H54 (cell line): ENCODE results near the gene PPARA.

ENCODE experiments used
- DNase-seq: peaks from one replicate; pipeline ENCODE4 v3.0.0; 2011; ENCODE audit warnings: low spot score, mixed read lengths; ENCODE audit not compliant: insufficient read length
- FAIRE-seq: peaks from 3 replicates; lab custom pipeline; 2011; peaks lifted over from hg19 to GRCh38; lab: Jason Lieb, UNC
- POLR2A ChIP-seq: IDR thresholded peaks from 2 replicates; pipeline ENCODE4 v1.6.1; 2011; ENCODE audit warnings: low read depth, mild to moderate bottlenecking, low read length

The PPARA gene

DNA sequence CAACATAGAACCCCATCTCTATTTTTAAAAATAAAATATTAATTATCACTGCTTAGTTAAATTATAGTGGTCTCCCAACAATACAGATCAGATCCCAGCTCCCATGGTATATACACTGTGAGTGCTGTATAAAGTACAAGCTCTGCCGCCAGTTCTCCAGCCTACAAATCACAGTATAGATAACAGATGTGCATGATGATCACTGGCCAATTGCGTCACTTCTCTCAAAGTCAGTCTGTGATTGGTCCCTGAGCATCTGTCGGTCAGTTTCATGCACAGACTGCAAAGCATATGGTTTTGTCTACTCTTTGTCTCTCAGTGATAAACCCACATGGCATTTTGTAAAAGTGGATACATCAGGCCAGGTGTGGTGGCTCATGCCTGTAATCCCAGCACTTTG lies 15.7 kb downstream of the PPARA start:
- DNase-seq (no peak), FAIRE-seq (no peak)
- no peak for TF ChIP-seq POLR2A

DNA sequence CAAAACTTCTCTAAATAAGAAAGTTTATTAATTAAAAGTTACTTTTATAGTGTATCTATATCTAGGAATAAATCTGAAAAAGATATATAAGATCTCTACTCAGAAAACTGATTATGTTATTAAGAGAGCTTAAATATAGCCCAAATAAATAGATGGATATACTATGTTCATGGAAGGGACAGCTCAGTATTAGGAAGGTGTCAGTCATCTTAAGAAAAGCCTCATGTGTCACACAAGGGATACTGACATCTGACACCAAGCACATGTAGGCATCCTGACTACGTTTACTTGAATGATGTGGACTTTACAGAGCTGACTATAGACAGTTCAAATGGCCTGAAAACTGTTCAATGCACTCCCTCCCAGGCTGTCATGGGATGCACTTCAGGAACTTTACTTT lies 19.3 kb downstream of the PPARA start:
- FAIRE-seq = no peak
- no peak for TF ChIP-seq POLR2A
- DNase-seq = no peak

DNA sequence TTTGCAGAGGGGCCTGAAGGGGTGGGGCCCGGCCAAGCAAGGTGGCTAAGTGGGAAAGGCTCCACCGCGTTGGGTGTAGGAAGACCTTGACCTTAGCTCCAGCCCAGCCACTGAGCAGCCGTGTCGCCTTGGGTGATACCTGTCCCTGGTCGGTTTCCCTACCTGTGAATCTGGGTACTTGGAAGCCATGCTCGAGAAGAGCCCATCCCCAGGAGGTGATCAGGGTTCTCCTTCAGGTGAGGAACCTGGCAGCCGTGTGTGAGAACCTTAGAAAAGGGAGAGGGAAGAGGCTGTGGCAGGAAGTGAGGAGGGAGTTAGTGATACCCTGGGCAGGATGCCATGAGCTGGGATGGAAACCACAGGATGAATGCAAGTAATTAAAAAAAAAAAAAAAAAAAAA lies 21.6 kb downstream of the PPARA start:
- DNase-seq = no peak

DNA sequence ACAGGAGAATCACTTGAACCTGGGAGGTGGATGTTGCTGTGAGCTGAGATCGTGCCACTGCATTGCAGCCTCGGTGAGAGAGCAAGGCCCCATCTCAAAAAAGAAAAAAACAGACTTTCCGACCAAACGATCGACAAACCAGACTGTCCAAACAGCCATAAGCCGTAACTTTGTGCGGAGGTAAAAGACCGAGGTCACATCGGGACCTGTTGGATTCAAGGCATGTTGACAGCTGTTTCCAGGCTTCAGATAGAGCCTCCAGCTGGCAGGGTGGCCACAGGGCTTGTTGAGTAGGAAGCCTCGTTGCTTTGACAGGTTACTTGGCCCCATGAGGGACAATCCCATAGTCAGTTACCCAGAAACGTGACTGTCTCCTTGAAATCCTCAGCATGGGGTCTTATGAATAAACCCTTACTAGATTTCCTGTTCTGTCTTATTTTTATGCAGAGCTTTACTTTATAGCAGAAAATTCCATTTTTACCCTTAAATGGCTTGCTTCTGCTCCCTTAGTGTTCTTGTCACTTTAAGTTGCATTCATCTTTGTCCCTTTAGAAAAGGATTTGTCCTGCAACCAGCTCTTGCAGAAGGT lies 22.3 kb downstream of the PPARA start:
- FAIRE-seq (no peak), DNase-seq (no peak)
- TF ChIP-seq POLR2A = no peak

More for the DNA sequence above, 21.6 kb downstream of the PPARA start:
- TF ChIP-seq POLR2A = no peak
- FAIRE-seq = no peak

DNA sequence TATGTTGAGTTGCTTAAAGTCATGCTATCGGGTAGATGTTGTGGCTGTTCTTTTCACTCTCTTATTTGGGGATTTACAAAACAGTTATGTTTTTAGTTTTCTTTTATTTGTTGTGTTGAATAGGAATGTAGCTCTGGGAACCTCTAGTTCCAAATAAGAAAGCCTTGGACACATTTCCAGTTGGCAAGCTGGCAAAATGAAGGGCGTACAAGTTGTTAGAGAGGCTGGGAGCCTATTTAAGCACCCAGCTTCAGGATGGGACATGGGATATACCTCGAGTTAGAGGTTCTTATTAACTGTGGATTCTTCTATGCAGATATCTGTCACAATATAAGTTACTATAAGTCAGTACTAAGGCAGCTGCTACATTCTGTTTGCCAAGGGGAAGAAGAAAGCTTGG lies 22.8 kb downstream of the PPARA start:
- DNase-seq = no peak
- no peak for FAIRE-seq
- no peak for TF ChIP-seq POLR2A

DNA sequence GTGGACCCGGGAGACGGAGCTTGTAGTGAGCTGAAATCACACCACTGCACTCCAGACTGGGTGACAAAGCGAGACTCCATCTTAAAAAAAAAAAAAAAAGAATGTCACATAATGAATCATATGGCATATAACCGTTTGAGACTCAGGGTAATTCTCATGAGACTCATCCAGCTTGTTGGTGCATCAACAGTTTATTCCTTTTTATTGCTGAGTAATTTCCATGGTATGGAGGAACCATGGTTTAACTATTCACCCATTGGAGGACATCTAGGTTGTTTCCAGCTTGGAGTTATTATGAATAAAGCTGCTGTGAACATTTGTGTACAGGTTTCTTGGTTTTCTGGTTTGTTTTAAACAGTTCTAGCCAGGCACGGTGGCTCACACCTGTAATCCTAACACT lies 25.3 kb downstream of the PPARA start:
- FAIRE-seq = no peak
- TF ChIP-seq POLR2A = no peak

DNA sequence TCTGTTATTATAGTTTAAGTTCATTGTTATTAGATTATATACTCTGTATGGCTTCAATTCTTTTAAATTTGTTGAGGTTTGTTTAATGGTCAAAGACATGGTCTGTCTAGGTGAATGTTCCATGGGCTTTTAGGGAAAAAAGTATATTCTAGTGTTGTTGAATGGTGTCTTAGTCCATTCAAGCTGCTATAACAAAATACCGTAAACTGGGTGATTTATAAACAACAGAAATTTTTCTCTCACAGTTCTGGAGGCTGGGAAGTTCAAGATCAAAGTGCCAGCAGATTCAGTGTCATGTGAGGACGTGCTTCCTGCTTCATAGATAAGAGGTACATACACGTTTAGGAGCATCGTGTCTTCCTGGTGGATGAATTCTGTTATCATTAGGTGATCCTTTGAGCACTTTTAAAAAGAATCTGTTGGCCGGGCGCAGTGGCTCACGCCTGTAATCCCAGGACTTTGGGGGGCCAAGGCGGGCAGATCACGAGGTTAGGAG lies 26.2 kb downstream of the PPARA start:
- no peak for TF ChIP-seq POLR2A
- DNase-seq (no peak), FAIRE-seq (no peak)

More for the DNA sequence above, 25.3 kb downstream of the PPARA start:
- peak; percentile 12 for DNase-seq

DNA sequence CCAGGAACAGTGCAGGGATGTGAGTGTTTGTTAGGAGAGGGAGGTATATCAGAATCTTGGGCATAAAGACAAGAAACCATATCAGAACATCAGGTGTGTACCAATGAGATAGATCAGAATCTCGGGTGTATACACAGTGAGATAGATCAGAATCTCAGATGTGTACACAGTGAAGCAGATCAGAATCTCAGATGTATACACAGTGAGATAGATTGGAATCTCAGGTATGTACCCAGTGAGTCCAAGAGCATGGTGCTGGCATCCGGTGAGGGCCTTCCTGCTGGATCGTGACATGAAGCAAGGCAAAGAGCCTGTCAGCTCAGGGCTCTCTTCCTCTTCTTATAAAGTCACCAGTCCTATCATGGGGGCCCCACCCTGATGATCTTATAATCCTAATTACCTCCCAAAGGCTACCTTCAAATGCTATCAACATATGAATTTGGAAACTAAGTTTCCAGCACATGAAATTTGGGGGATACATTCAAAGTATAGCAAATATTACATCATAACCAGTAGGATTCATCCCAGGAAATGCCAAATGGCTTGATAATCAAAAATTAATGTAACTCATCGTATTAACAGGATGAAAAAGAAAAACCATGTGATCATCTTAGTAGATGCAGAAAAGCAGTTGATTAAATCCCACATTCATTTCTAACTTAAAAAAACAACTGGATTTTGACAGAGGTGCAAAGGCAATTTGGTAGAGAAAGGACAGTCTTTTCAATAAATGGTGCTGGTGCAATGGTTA lies 28.6 kb downstream of the PPARA start:
- TF ChIP-seq POLR2A = no peak
- FAIRE-seq (no peak), DNase-seq (no peak)

DNA sequence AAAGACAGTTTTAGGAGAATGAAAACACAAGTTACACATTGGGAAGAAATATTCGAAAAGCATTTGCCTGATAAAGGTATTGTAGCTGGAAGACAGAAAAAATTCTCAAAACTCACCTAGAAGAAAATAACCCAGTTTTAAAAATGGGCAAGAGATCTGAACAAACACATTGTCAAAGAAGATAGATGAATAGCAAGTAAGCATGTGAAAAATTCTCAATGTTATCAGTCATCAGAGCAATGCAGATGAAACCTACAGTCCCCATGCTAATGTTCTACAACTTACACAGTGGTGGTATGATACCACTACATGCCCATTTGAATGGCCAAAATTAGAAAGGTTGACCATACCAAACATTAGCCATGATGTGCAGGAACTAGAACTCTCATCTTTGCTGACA lies 29.4 kb downstream of the PPARA start:
- TF ChIP-seq POLR2A = no peak
- DNase-seq (no peak), FAIRE-seq (no peak)

DNA sequence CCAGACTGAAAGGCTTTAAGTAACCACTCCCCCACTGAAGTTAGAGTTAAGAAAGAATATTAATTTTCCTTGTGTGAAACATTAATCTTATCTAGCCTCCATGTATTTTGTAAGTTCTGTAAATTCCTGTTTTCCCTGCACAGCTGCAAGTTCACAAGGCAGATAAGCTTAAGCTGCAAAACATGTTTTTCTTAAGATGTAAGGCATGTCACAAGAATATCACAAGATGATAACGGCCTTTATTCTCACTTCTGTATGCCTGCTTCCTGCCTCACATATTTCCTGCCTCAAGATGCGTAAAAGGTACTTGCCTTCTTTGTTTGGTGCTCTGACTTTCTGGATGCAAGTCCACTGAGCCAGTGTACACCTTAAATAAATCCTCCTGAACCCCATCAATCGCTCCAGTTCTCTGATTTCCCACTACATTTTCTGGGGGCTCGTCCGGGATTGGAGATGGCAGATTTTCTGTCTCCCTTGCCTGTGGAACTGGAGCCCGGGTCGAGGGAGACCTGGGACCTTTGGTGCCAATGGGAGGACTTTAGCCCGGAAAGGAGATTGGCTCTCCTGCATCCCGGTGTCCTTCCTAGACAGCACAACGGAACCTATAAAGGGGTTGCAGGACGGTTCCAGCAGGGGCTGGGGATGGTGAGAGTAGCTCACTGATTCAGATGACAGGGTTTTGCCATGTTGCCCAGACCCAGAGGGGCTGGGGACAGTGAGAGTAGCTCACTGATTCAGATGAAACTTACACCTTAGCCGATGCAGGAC lies 30.2 kb downstream of the PPARA start:
- FAIRE-seq (no peak), DNase-seq (no peak)
- TF ChIP-seq POLR2A = no peak

DNA sequence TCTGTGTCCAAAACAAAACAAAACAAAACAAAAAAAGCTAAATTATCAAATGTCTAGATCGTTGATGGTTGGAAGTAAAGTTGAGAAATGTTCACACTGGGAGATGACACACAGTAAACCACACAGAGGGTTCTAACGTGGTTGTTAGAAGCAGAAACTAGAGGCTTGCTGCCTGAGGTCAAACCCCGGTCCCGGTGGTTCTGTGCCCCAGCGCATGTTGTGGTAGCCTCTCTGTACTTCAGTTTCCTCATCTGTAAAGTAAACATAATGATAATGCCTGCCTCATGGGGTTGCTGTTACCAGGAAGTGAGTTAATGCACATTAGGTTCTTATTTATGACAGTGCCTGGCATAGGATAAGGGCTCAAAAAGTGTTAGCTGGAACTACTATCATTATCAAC lies 33.4 kb downstream of the PPARA start:
- no peak for DNase-seq
- no peak for FAIRE-seq
- no peak for TF ChIP-seq POLR2A

DNA sequence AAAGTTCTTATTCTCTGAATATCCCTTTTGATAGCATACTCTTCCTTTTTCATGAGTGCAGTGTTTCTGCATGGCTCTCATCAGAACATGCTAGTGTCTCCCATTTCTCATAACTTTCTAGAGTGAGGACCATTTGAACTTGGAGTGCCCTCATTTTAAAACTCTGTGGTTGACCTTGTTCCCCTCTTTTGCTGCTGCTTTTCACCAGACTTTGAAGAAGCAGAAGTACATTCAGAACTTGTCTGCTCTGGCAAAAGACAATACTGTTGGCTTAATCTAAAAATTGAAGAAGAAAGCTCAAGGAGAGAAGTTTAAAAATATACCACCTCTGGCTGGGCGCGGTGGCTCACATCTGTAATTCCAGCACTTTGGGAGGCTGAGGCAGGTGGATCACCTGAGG lies 35.0 kb downstream of the PPARA start:
- FAIRE-seq (no peak), DNase-seq (no peak)
- TF ChIP-seq POLR2A = no peak

DNA sequence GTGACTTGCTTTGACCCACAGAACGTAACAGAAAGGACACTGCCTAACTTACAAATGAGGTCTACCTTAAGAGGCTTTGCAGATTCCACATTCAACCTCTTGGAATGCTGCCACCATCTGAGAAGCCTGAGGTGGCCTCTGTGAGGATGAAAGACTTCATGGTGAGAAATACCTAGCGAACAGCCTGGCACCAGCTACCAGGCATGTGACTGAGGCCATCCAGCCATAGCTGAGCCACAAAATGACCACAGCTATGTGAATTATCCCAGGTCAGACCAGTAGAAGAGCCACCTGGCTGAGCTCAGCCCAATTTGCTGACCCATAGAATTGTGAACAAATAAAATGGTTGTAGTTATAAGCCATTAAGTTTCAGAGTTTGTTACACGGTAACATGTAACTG lies 37.5 kb downstream of the PPARA start:
- TF ChIP-seq POLR2A = no peak
- FAIRE-seq (no peak), DNase-seq (no peak)
